K562 (cell line): ENCODE results near the gene BEST1. TPM values are rescaled to one million over a fixed set of nuclear protein-coding genes. Genes with fewer than 3 reads are reported as not detected.

Source experiments
- ATAC-seq: fragments of 200-7000 bp; cut with Tn5 transposase; 3 replicates; pipeline ENCODE4 v1.9.1; 2020; ENCODE audit warnings: moderate library complexity
- BruUV-seq: library from RNA; stranded (reverse); fragments of 400-500 nt; replicated peaks from 2 replicates; lab custom pipeline; 2021; lab: Mats Ljungman, UMichigan
- CTCF ChIA-PET: fragments of 300-600 bp; formaldehyde crosslinking; extraction: SDS; loops from one replicate; lab custom pipeline; 2021; ENCODE audit warnings: low intra/inter-chr PET ratio; lab: Yijun Ruan, JAX
- POLR2A ChIA-PET: fragments of 300-600, 350-650 bp; sonication (Branson Sonifier 250); formaldehyde crosslinking; extraction: SDS; loops from one replicate; lab custom pipeline; 2021; ENCODE audit warnings: antibody characterized with exemption, inconsistent platforms; lab: Yijun Ruan, JAX
- DNase-seq, 4 experiments: peaks; one replicate each; pipeline versions ENCODE4 v3.0.0 to v3.0.0-alpha.2; 2011 to 2018; ENCODE audit warnings: low spot score in 3 of 4, mixed read lengths in 3 of 4; ENCODE audit errors: extremely low read depth in 1 of 4
- FAIRE-seq: peaks from 2 replicates; lab custom pipeline; 2011; peaks lifted over from hg19 to GRCh38; lab: Jason Lieb, UNC
- H2AFZ ChIP-seq: 2 replicates; pipeline ENCODE4 v1.6.0; 2011; ENCODE audit warnings: low read depth, low read length, control low read depth, inconsistent platforms
- H3K27ac ChIP-seq: fragments of 200-600 bp; 3 replicates; pipeline ENCODE4 v1.8.0; 2011; ENCODE audit warnings: low read depth, mild to moderate bottlenecking, control low read depth, inconsistent platforms, low read length, moderate library complexity, mixed read lengths; ENCODE audit errors: extremely low read depth
- H3K27me3 ChIP-seq, 2 experiments: fragments of 300-600 bp in 1 of 2; 2 replicates in 1 of 2; 3 replicates in 1 of 2; pipeline versions ENCODE4 v1.6.0 to v1.8.0; 2011; ENCODE audit warnings: inconsistent platforms in 2 of 2, low read length in 2 of 2, mild to moderate bottlenecking in 1 of 2, mixed read lengths in 1 of 2, moderate library complexity in 1 of 2; ENCODE audit not compliant: control insufficient read depth in 2 of 2, insufficient read depth in 2 of 2
- H3K36me3 ChIP-seq: fragments of 300-600 bp; 3 replicates; pipeline ENCODE4 v1.8.0; 2011; ENCODE audit warnings: mild to moderate bottlenecking, low read length, inconsistent platforms; ENCODE audit not compliant: control insufficient read depth, insufficient read depth
- H3K4me1 ChIP-seq, 2 experiments: fragments of 200-600 bp in 1 of 2; replicated peaks in 1 of 2; 2 replicates in 1 of 2; 3 replicates in 1 of 2; pipeline versions ENCODE4 v1.5.1 to v1.8.0; 2011; ENCODE audit warnings: inconsistent platforms in 2 of 2, low read length in 2 of 2, mild to moderate bottlenecking in 1 of 2, mixed read lengths in 1 of 2, moderate library complexity in 1 of 2; ENCODE audit not compliant: control insufficient read depth in 2 of 2, insufficient read depth in 2 of 2
- H3K4me2 ChIP-seq: 2 replicates; pipeline ENCODE4 v1.6.1; 2011; ENCODE audit warnings: low read length, control low read depth, inconsistent platforms, mixed read lengths; ENCODE audit not compliant: insufficient read depth
- H3K4me3 ChIP-seq: fragments of 200-600 bp; sonication (generic), shearing (Covaris generic); 2 replicates; pipeline ENCODE4 v1.5.1; 2016; ENCODE audit warnings: control low read depth, inconsistent platforms
- H3K79me2 ChIP-seq: fragments of 200-600 bp; 3 replicates; pipeline ENCODE4 v1.8.0; 2011; ENCODE audit warnings: low read length, inconsistent platforms; ENCODE audit not compliant: control insufficient read depth, insufficient read depth
- H3K9ac ChIP-seq, 2 experiments: 2 replicates each; pipeline versions ENCODE4 v1.6.0 to v1.6.1; 2011; ENCODE audit warnings: low read depth in 2 of 2, low read length in 2 of 2, control low read depth in 1 of 2, inconsistent platforms in 1 of 2, mild to moderate bottlenecking in 1 of 2, mixed read lengths in 1 of 2; ENCODE audit not compliant: insufficient read depth in 1 of 2
- H3K9me1 ChIP-seq: one replicate; pipeline ENCODE4 v1.6.0; 2011; ENCODE audit warnings: inconsistent platforms, mild to moderate bottlenecking, low read length, moderate library complexity; ENCODE audit not compliant: control insufficient read depth, insufficient read depth
- H3K9me3 ChIP-seq: replicated peaks from 2 replicates; pipeline ENCODE4 v1.5.1; 2011; ENCODE audit warnings: low read depth, low read length, inconsistent platforms; ENCODE audit not compliant: control insufficient read depth, insufficient read depth
- H4K20me1 ChIP-seq: replicated peaks from 2 replicates; pipeline ENCODE4 v1.6.1; 2011; ENCODE audit warnings: low read length, inconsistent platforms, mixed read lengths; ENCODE audit not compliant: control insufficient read depth, insufficient read depth
- ARID2 ChIP-seq: fragments of 450-650 bp; IDR thresholded peaks from 2 replicates; pipeline ENCODE4 v1.6.1; 2017; ENCODE audit warnings: antibody characterized with exemption, mild to moderate bottlenecking
- BRF1 ChIP-seq: IDR thresholded peaks from 3 replicates; pipeline ENCODE4 v1.6.1; 2011; ENCODE audit warnings: borderline replicate concordance, mild to moderate bottlenecking; ENCODE audit not compliant: insufficient read length; ENCODE audit errors: extremely low read depth
- ETV5 ChIP-seq: sonication (generic); formaldehyde crosslinking; IDR thresholded peaks from 2 replicates; pipeline ENCODE4 v1.4.0; 2020; ENCODE audit warnings: low read depth, mild to moderate bottlenecking, missing genetic modification reagents
- GTF2E2 ChIP-seq: fragments of 200-800 bp; sonication (Bioruptor generic); IDR thresholded peaks from 2 replicates; pipeline ENCODE4 v1.6.1; 2016; ENCODE audit warnings: missing genetic modification characterization, missing compliant biosample characterization
- HDAC8 ChIP-seq: fragments of 450-650 bp; IDR thresholded peaks from 2 replicates; pipeline ENCODE4 v1.6.1; 2016; ENCODE audit warnings: mild to moderate bottlenecking, missing genetic modification characterization, moderate library complexity, missing compliant biosample characterization
- MCM3 ChIP-seq: fragments of 450-650 bp; IDR thresholded peaks from 2 replicates; pipeline ENCODE4 v1.6.1; 2016
- MYNN ChIP-seq, 2 experiments: sonication (generic); formaldehyde crosslinking in 1 of 2; IDR thresholded peaks; 2 replicates each; pipeline versions ENCODE4 v1.5.0 to v1.6.1; 2016 to 2020; ENCODE audit warnings: antibody characterized with exemption in 1 of 2, missing genetic modification reagents in 1 of 2
- NFRKB ChIP-seq: fragments of 450-650 bp; IDR thresholded peaks from 2 replicates; pipeline ENCODE4 v1.6.1; 2016; ENCODE audit warnings: low read depth
- NRF1 ChIP-seq, 2 experiments: fragments of 450-650 bp; IDR thresholded peaks in 1 of 2; conservative IDR thresholded peaks in 1 of 2; 2 replicates each; pipeline ENCODE4 v1.6.1; 2014; ENCODE audit warnings: mild to moderate bottlenecking in 2 of 2
- RAD21 ChIP-seq, 2 experiments: fragments of 250-450 bp in 1 of 2; fragments of 450-650 bp in 1 of 2; sonication (Bioruptor Pico) in 1 of 2; formaldehyde crosslinking in 1 of 2; IDR thresholded peaks in 1 of 2; conservative IDR thresholded peaks in 1 of 2; 2 replicates each; pipeline versions ENCODE4 v1.4.0 to v1.8.0; 2020 to 2022; ENCODE audit warnings: mild to moderate bottlenecking in 2 of 2, moderate library complexity in 1 of 2
- RBM14 ChIP-seq: fragments of 200-400 bp; formaldehyde crosslinking; IDR thresholded peaks from 2 replicates; pipeline ENCODE4 v1.6.1; 2018; ENCODE audit warnings: low read depth, mild to moderate bottlenecking, low read length, moderate library complexity, borderline replicate concordance; ENCODE audit not compliant: insufficient read depth
- RNF2 ChIP-seq: sonication (generic); IDR thresholded peaks from 2 replicates; pipeline ENCODE4 v1.6.1; 2016
- SMARCA5 ChIP-seq: fragments of 450-650 bp; IDR thresholded peaks from 2 replicates; pipeline ENCODE4 v1.6.1; 2016
- THRAP3 ChIP-seq: fragments of 450-650 bp; IDR thresholded peaks from 2 replicates; pipeline ENCODE4 v1.6.1; 2016; ENCODE audit warnings: mild to moderate bottlenecking, inconsistent platforms, borderline replicate concordance
- ZNF175 ChIP-seq: fragments of 200-800 bp; sonication (Bioruptor generic); IDR thresholded peaks from 2 replicates; pipeline ENCODE4 v1.6.1; 2016; ENCODE audit warnings: low read depth, mild to moderate bottlenecking, missing genetic modification characterization, missing compliant biosample characterization
- ZNF253 ChIP-seq: fragments of 250-450 bp; sonication (Bioruptor Pico); conservative IDR thresholded peaks from 2 replicates; pipeline ENCODE4 v1.6.1; 2021; ENCODE audit warnings: mild to moderate bottlenecking
- ZNF57 ChIP-seq: fragments of 450-650 bp; formaldehyde crosslinking; IDR thresholded peaks from 2 replicates; pipeline ENCODE4 v1.4.0; 2020; ENCODE audit warnings: mild to moderate bottlenecking, moderate library complexity
- WGBS: fragments of 100-300 bp; shearing (Covaris generic); methylation state at CpG from one replicate; pipeline ENCODE4 v1.1.6; 2016; ENCODE audit warnings: low coverage, mixed read lengths; ENCODE audit not compliant: insufficient coverage; ENCODE audit errors: missing lambda C conversion rate; 5-methylcytosine and 5-hydroxymethylcytosine counted together
- in situ Hi-C: fragments of 300-500 bp; cut with MboI; formaldehyde crosslinking; loops from 4 replicates; pipeline ENCODE4 v1.15.0; 2018; ENCODE audit warnings: inconsistent platforms, mixed read lengths
- intact Hi-C: fragments of 100-400 bp; cut with micrococcal nuclease; formaldehyde crosslinking; loops from 2 replicates; pipeline ENCODE4 v1.14.2; 2022
- polyA plus RNA-seq, 8 experiments: library from polyadenylated mRNA; depleted of rRNA in 4 of 8; stranded (reverse) in 5 of 8; unstranded in 3 of 8; fragments of >200 nt; fragmentation: Nextera tagmentation in 2 of 8; fragmentation: Illumina TruSeq in 1 of 8; extraction: Ambion mirVana in 2 of 8; extraction: Trizol in 1 of 8; gene quantifications; 2 replicates each; pipeline versions ENCODE4 v1.2.1 to v1.2.3, GENCODE V29; 2011 to 2014; ENCODE audit warnings: inconsistent platforms in 1 of 8, missing spikeins in 1 of 8
- total RNA-seq, 7 experiments: library from RNA; depleted of rRNA in 6 of 7; stranded (reverse); fragments of >200 nt in 6 of 7; fragmentation: Illumina TruSeq in 2 of 7; extraction: Trizol in 2 of 7; gene quantifications; 2 replicates each; pipeline versions ENCODE4 v1.2.1 to v1.2.3, GENCODE V29; 2011 to 2021; ENCODE audit warnings: low replicate concordance in 1 of 7
- TF ChIP-seq, protein P1 (sequence below): sonication (generic); formaldehyde crosslinking; IDR thresholded peaks from 2 replicates; pipeline ENCODE4 v1.8.0; 2022; ENCODE audit warnings: missing genetic modification reagents, mild to moderate bottlenecking, moderate library complexity, borderline replicate concordance
- TF ChIP-seq, protein P2 (sequence below), 3 experiments: IDR thresholded peaks in 2 of 3; conservative IDR thresholded peaks in 1 of 3; 2 replicates each; pipeline ENCODE4 v1.5.1; 2011 to 2012; ENCODE audit warnings: low read length in 3 of 3, mild to moderate bottlenecking in 3 of 3, control low read depth in 2 of 3, improper control_type of control experiment in 1 of 3, inconsistent platforms in 1 of 3, low read depth in 1 of 3, mixed read lengths in 1 of 3, moderate library complexity in 1 of 3; ENCODE audit not compliant: insufficient read depth in 2 of 3
- TF ChIP-seq, protein P3 (sequence below): fragments of 200-800 bp; sonication (Bioruptor generic); IDR thresholded peaks from 2 replicates; pipeline ENCODE4 v1.6.1; 2017; ENCODE audit warnings: missing genetic modification characterization, missing compliant biosample characterization

Gene BEST1
- total and polyA plus RNA-seq, 9 of the 15 experiments (the other 6 are each of a cell fraction or from before 2014, with no cell fraction given) = 0.07 to 1.3 (median 0.40) TPM

DNA sequence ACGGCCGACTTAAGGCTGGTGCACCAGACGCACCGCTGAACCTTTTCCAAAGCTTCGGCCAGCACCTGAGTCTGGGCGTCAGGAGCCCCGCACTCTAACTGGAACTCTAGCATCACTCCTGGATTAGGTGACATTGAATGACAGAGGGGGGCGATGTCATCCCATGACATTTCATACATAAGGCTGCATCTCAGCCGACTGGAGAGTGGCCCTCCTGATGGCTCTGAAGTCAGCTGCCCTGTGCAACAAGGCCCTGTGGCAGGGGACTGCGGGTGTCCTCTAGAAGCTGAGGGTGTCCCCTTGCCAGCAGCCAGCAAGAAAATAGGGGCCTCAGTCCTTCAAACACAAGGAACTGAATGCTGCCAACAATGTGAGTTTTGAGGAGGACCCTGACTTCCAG lies 48.8 kb upstream of the BEST1 start:
- H3K9me1 ChIP-seq = no peaks in the 10 kb centered on the region
- ATAC-seq (peak; percentile 48), FAIRE-seq (peak; percentile 51), DNase-seq (peak in 2 of 4 experiments; percentile 46 to 53)
- CTCF ChIA-PET = interaction anchor here (0.7 to 6.7 kb wide), 3 partner anchors 45 to 409 kb away, joined by 3 to 98 read pairs (median 61); no protein-coding TSS in a partner anchor
- H3K27me3 ChIP-seq = no peaks in the 10 kb centered on the region
- 72% methylated on average over 7 of the region's 10 CpGs for WGBS
- H3K27ac ChIP-seq = no peak overlapping the region
- BruUV-seq = no TSS peak
- intact Hi-C loops = no loop called here
- H3K4me2 ChIP-seq = no peak overlapping the region
- H3K79me2 ChIP-seq = no peaks in the 10 kb centered on the region
- H4K20me1 ChIP-seq = no peaks in the 10 kb centered on the region
- no peak overlapping the region for H3K9ac ChIP-seq
- in situ Hi-C loops = no loop called here
- H3K36me3 ChIP-seq = peaks cover 86% of the 10 kb centered on the region; the same call in 2 of the 3 replicates
- peaks cover 4 to 54% of the 10 kb centered on the region in 2 experiments; a peak in 4 of 5 replicates for H3K4me1 ChIP-seq
- H3K9me3 ChIP-seq = no peaks in the 10 kb centered on the region
- H2AFZ ChIP-seq = no peak overlapping the region
- no peak overlapping the region for H3K4me3 ChIP-seq
- POLR2A ChIA-PET = interaction anchor here (0.7 to 10.7 kb wide), 6 partner anchors 14 to 189 kb away, joined by 3 to 109 read pairs (median 10); partner anchors contain the start of genes BEST1 and FTH1
- TF ChIP-seq, protein P1, sequence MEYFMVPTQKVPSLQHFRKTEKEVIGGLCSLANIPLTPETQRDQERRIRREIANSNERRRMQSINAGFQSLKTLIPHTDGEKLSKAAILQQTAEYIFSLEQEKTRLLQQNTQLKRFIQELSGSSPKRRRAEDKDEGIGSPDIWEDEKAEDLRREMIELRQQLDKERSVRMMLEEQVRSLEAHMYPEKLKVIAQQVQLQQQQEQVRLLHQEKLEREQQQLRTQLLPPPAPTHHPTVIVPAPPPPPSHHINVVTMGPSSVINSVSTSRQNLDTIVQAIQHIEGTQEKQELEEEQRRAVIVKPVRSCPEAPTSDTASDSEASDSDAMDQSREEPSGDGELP (CRISPR knock-in tag) = peak; percentile 22; the same call in 1 of the 2 replicates
- TF ChIP-seq ARID2 (0 out of 2 replicates have a peak, but pooled peaks have one; percentile 43), RNF2 (no peak), RAD21 (CRISPR knock-in tag; conservative IDR thresholded peaks at IDR 0.05 in 1 of 2, IDR thresholded peaks at IDR 0.05 in 1 of 2) (peak; percentile 44 to 80; a peak in 3 of 4 replicates), ZNF253 (CRISPR knock-in tag) (no peak), SMARCA5 (no peak), NRF1 (conservative IDR thresholded peaks at IDR 0.05 in 1 of 2, IDR thresholded peaks at IDR 0.05 in 1 of 2) (no peak), THRAP3 (no peak), ZNF57 (CRISPR knock-in tag) (no peak), ZNF175 (CRISPR knock-in tag) (no peak), MYNN (IDR thresholded peaks at IDR 0.05) (no peak), MYNN (CRISPR knock-in tag; IDR thresholded peaks at IDR 0.05) (no peak), RBM14 (no peak), MCM3 (no peak), NFRKB (no peak), BRF1 (no peak), HDAC8 (tag) (no peak), GTF2E2 (tag) (no peak), ETV5 (CRISPR knock-in tag) (no peak)
- TF ChIP-seq, protein P2, sequence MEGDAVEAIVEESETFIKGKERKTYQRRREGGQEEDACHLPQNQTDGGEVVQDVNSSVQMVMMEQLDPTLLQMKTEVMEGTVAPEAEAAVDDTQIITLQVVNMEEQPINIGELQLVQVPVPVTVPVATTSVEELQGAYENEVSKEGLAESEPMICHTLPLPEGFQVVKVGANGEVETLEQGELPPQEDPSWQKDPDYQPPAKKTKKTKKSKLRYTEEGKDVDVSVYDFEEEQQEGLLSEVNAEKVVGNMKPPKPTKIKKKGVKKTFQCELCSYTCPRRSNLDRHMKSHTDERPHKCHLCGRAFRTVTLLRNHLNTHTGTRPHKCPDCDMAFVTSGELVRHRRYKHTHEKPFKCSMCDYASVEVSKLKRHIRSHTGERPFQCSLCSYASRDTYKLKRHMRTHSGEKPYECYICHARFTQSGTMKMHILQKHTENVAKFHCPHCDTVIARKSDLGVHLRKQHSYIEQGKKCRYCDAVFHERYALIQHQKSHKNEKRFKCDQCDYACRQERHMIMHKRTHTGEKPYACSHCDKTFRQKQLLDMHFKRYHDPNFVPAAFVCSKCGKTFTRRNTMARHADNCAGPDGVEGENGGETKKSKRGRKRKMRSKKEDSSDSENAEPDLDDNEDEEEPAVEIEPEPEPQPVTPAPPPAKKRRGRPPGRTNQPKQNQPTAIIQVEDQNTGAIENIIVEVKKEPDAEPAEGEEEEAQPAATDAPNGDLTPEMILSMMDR (IDR thresholded peaks at IDR 0.05 in 2 of 3, conservative IDR thresholded peaks at IDR 0.05 in 1 of 3; ENCODE audit: insufficient read depth in 2 of 3, low read depth in 1 of 3, low read length in 3 of 3) = peak; percentile 38 to 53 (median 43); a peak in 4 of 6 replicates
- TF ChIP-seq, protein P3, sequence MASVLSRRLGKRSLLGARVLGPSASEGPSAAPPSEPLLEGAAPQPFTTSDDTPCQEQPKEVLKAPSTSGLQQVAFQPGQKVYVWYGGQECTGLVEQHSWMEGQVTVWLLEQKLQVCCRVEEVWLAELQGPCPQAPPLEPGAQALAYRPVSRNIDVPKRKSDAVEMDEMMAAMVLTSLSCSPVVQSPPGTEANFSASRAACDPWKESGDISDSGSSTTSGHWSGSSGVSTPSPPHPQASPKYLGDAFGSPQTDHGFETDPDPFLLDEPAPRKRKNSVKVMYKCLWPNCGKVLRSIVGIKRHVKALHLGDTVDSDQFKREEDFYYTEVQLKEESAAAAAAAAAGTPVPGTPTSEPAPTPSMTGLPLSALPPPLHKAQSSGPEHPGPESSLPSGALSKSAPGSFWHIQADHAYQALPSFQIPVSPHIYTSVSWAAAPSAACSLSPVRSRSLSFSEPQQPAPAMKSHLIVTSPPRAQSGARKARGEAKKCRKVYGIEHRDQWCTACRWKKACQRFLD (CRISPR knock-in tag) = no peak
